Lung (tissue), 12 donors: ENCODE results near the gene SPRED2. TPM values are rescaled to one million over a fixed set of nuclear protein-coding genes. Genes with fewer than 3 reads are reported as not detected.

Source experiments
- ATAC-seq: fragments of 200-7000 bp; cut with Tn5 transposase; one replicate; pipeline ENCODE4 v1.9.1; 2020; ENCODE audit warnings: moderate number of reproducible peaks; ENCODE audit not compliant: insufficient read depth, low FRiP score
- DNase-seq, 3 donors: peaks; one replicate each; pipeline ENCODE4 v3.0.0-alpha.2; 2013 to 2017
- H3K27ac ChIP-seq, 2 donors: one replicate each; pipeline ENCODE4 v1.5.1; 2013; ENCODE audit warnings: mild to moderate bottlenecking in 2 of 2, moderate library complexity in 2 of 2, control low read depth in 1 of 2, inconsistent platforms in 1 of 2, low read depth in 1 of 2, low read length in 1 of 2
- H3K27me3 ChIP-seq, 3 donors: one replicate each; pipeline ENCODE4 v1.5.1; 2013; ENCODE audit warnings: low read length in 2 of 3; ENCODE audit not compliant: control insufficient read depth in 3 of 3, insufficient read depth in 3 of 3
- H3K36me3 ChIP-seq, 4 donors: one replicate each; pipeline ENCODE4 v1.5.1; 2013; ENCODE audit warnings: low read length in 4 of 4, mild to moderate bottlenecking in 1 of 4, moderate library complexity in 1 of 4; ENCODE audit not compliant: control insufficient read depth in 4 of 4, insufficient read depth in 4 of 4
- H3K4me1 ChIP-seq, 5 donors: one replicate each; pipeline ENCODE4 v1.5.1; 2013; ENCODE audit warnings: low read length in 5 of 5, mild to moderate bottlenecking in 2 of 5, moderate library complexity in 1 of 5; ENCODE audit not compliant: control insufficient read depth in 5 of 5, insufficient read depth in 5 of 5
- H3K4me3 ChIP-seq: one replicate; pipeline ENCODE4 v1.5.1; 2013; ENCODE audit warnings: mild to moderate bottlenecking, control low read depth, moderate library complexity
- H3K9ac ChIP-seq, 2 donors: one replicate each; pipeline ENCODE4 v1.5.1; 2013; ENCODE audit warnings: low read length in 2 of 2, control low read depth in 1 of 2; ENCODE audit not compliant: insufficient read depth in 1 of 2
- H3K9me3 ChIP-seq, 4 donors: one replicate each; pipeline ENCODE4 v1.5.1; 2013; ENCODE audit warnings: low read length in 3 of 4, mild to moderate bottlenecking in 1 of 4, moderate library complexity in 1 of 4; ENCODE audit not compliant: control insufficient read depth in 4 of 4, insufficient read depth in 3 of 4
- CTCF ChIP-seq: IDR thresholded peaks from 2 replicates; pipeline ENCODE4 v1.5.1; 2012; ENCODE audit warnings: mild to moderate bottlenecking; ENCODE audit errors: control extremely low read depth, extremely low read depth
- WGBS, 2 donors: extraction: QIAGEN DNeasy Blood & Tissue Kit; methylation state at CpG; one replicate each; pipeline ENCODE4 v1.1.7; 2013; 5-methylcytosine and 5-hydroxymethylcytosine counted together
- polyA plus RNA-seq, 2 donors: library from polyadenylated mRNA; stranded (reverse); fragments of 200-250 nt; gene quantifications; one replicate each; pipeline ENCODE4 v1.2.1, GENCODE V29; 2013
- total RNA-seq, 2 donors: library from RNA; depleted of rRNA in 1 of 2; stranded (reverse); fragments of >200 nt in 1 of 2; gene quantifications; one replicate each; pipeline ENCODE4 v1.2.1, GENCODE V29; 2014 to 2021
- donor health status: control.
- donor health status: control.
- donor health status: Bipolar disorder and iron deficiency.
- donor health status: healthy.
- donor health status: DM: yes; HTN: yes; CAD: no.

SPRED2 gene
- total and polyA plus RNA-seq, 4 donors = 11.7 to 36.4 (median 19.6) TPM

DNA sequence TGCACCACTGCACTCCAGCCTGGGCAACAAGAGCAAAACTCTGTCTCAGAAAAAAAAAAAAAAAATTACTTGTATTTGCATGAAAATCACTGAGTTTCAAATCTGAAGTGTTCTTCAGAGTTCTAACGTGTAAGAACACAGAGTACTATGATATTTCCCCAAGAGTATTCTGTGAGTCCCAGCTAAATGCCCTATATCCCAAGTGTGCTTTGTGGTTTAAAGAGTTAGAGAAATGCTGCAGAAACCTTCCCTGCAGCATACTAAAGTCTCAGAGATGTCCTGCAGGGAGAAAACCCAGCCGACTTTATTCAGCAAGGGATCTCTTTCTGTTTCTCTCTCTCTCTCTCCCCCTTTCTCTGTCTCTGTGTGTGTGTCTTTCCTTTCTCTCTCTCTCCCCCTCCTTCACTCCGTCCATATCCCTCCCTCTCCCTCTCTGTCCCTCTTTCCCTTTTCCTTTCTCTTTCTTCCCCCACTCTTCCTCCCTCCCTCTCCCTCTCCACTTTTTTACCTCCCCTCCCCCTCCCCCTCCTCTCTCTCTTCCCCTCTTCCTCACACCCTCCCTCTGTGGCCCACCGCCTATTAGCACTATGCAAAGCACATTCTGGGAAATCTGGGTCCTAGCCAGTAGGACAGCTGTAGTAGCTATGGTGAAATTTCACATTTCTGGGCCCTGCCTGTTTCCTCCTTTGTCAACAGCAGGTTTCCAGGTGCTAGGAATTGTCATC lies 150.6 kb downstream of the SPRED2 start:
- H3K27me3 ChIP-seq = no peaks in the 10 kb centered on the region
- H3K27ac ChIP-seq = no peak overlapping the region
- DNase-seq = peak; percentile 85 to 97 (median 93)
- H3K36me3 ChIP-seq = no peaks in the 10 kb centered on the region
- peaks cover 6 to 39% (median 14%) of the 10 kb centered on the region in 5 donors for H3K4me1 ChIP-seq
- H3K4me3 ChIP-seq = no peak overlapping the region
- 33 to 36% methylated on average over 4 of the region's 4 CpGs for WGBS, 2 donors
- H3K9ac ChIP-seq = no peak overlapping the region
- no peaks in the 10 kb centered on the region for H3K9me3 ChIP-seq
- ATAC-seq = no peak
- TF ChIP-seq CTCF = no peak

DNA sequence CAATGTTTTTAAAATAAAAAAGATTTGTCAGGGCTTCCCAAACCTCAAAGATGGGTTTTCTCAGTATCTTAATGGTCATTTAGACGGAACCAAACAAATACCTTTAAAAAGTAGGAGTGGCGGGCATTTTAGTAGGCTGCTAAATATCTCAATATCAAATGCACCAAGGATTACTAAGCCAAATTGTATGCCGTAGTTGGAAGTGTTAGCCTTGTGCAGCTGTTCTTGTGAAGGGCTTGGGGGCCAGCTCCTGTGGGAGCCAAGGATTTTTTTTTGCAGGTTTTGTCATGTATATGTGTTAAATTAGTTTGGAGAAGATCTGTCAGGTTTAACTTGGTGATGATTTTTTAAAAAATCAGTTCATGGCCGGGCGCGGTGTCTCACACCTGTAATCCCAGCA lies 152.6 kb downstream of the SPRED2 start:
- H3K4me3 ChIP-seq = no peak overlapping the region
- H3K9me3 ChIP-seq = no peaks in the 10 kb centered on the region
- no peak for TF ChIP-seq CTCF
- H3K4me1 ChIP-seq = peaks cover 8 to 59% (median 31%) of the 10 kb centered on the region in 5 donors
- DNase-seq = no peak
- H3K27ac ChIP-seq = no peak overlapping the region
- no peak overlapping the region for H3K9ac ChIP-seq
- ATAC-seq = no peak
- WGBS, 2 donors = 92 to 97% methylated on average over 6 of the region's 6 CpGs
- H3K27me3 ChIP-seq = no peaks in the 10 kb centered on the region
- peaks cover 0 to 2% (median 0%) of the 10 kb centered on the region in 4 donors for H3K36me3 ChIP-seq

DNA sequence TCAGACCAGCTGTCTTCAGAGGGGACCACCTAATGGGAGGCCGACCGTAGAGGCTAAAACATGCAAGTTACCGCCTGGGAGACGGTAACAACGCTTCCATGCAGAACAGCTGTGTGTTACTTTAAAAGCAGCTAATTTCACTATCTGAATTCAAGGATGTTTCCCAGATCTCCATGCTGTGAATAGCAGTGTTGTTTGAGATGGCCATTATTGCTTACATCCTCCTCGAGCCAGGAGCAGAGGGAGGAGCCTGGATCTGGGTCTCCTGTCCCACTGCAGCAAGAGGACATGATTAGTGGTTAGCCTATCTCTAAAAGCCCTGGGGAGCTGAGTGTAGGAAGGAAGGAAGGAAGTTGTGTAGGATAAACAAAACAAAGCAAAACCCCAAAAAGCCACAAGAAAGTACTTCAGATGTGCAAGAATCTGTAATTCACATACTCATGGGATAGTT lies 153.8 kb downstream of the SPRED2 start:
- WGBS, 2 donors = 33 to 41% methylated on average over 6 of the region's 6 CpGs
- H3K36me3 ChIP-seq = peaks cover 0 to 2% (median 0%) of the 10 kb centered on the region in 4 donors
- no peaks in the 10 kb centered on the region for H3K27me3 ChIP-seq
- no peak overlapping the region for H3K9ac ChIP-seq
- DNase-seq (peak; percentile 52 to 80 (median 71)), ATAC-seq (peak; percentile 21)
- H3K4me1 ChIP-seq = peaks cover 8 to 59% (median 31%) of the 10 kb centered on the region in 5 donors
- no peaks in the 10 kb centered on the region for H3K9me3 ChIP-seq
- no peak overlapping the region for H3K4me3 ChIP-seq
- peak overlapping the region in 1 of 2 donors; percentile 58 for H3K27ac ChIP-seq
- TF ChIP-seq CTCF = no peak
